SK-N-SH (cell line): ENCODE measurements around the gene CYP26A1. TPM values are rescaled to one million over a fixed set of nuclear protein-coding genes. Genes with fewer than 3 reads are reported as not detected.

Experiments used
- CTCF ChIA-PET: fragments of 300-600, 350-600 bp; formaldehyde crosslinking; extraction: SDS; loops from one replicate; lab custom pipeline; 2021; lab: Yijun Ruan, JAX
- POLR2A ChIA-PET: fragments of 350-600 bp; sonication (Branson Sonifier 250); formaldehyde crosslinking; extraction: SDS; loops from one replicate; lab custom pipeline; 2020; ENCODE audit warnings: antibody characterized with exemption, inconsistent platforms; lab: Yijun Ruan, JAX
- DNase-seq: peaks from one replicate; pipeline ENCODE4 v3.0.0; 2012
- H2AFZ ChIP-seq: fragments of 200-600 bp; sonication (generic); 2 replicates; pipeline ENCODE4 v1.8.1; 2016; ENCODE audit warnings: antibody characterized with exemption, mild to moderate bottlenecking, low read depth
- H3F3A ChIP-seq: fragments of 200-600 bp; sonication (generic); replicated peaks from 2 replicates; pipeline ENCODE3; 2016; ENCODE audit warnings: antibody characterized with exemption, mild to moderate bottlenecking; ENCODE audit not compliant: insufficient read depth
- H3K27ac ChIP-seq, 2 experiments: fragments of 200-500 bp in 1 of 2; fragments of 200-600 bp in 1 of 2; sonication (Bioruptor generic) in 1 of 2; sonication (generic), shearing (Covaris generic) in 1 of 2; 2 replicates each; pipeline versions ENCODE4 v1.5.1 to v1.6.1; 2014 to 2016; ENCODE audit warnings: low read depth in 2 of 2, inconsistent platforms in 1 of 2, low read length in 1 of 2, mild to moderate bottlenecking in 1 of 2, mixed read lengths in 1 of 2
- H3K27me3 ChIP-seq: fragments of 200-600 bp; sonication (generic), shearing (Covaris generic); 2 replicates; pipeline ENCODE4 v1.6.1; 2016; ENCODE audit warnings: mixed run types; ENCODE audit not compliant: insufficient read depth
- H3K36me3 ChIP-seq, 2 experiments: fragments of 200-500 bp in 1 of 2; fragments of 200-600 bp in 1 of 2; sonication (Bioruptor generic) in 1 of 2; sonication (generic) in 1 of 2; replicated peaks in 1 of 2; 2 replicates each; pipeline versions ENCODE3 to v1.5.1; 2014 to 2016; ENCODE audit warnings: low read length in 1 of 2, mild to moderate bottlenecking in 1 of 2; ENCODE audit not compliant: insufficient read depth in 2 of 2, control insufficient read depth in 1 of 2
- H3K4me1 ChIP-seq, 2 experiments: fragments of 200-500 bp in 1 of 2; fragments of 200-600 bp in 1 of 2; sonication (Bioruptor generic) in 1 of 2; sonication (generic), shearing (Covaris generic) in 1 of 2; 2 replicates each; pipeline versions ENCODE4 v1.5.1 to v1.6.1; 2014 to 2016; ENCODE audit warnings: low read depth in 1 of 2, low read length in 1 of 2, mixed run types in 1 of 2; ENCODE audit not compliant: insufficient read depth in 2 of 2, control insufficient read depth in 1 of 2
- H3K4me2 ChIP-seq: fragments of 200-600 bp; sonication (generic), shearing (Covaris generic); 2 replicates; pipeline ENCODE4 v1.6.1; 2017; ENCODE audit warnings: mixed run types
- H3K4me3 ChIP-seq, 2 experiments: fragments of 200-500 bp in 1 of 2; fragments of 200-600 bp in 1 of 2; sonication (Bioruptor generic) in 1 of 2; sonication (generic), shearing (Covaris generic) in 1 of 2; 2 replicates each; pipeline versions ENCODE4 v1.5.1 to v1.8.1; 2014 to 2016; ENCODE audit warnings: low read depth in 2 of 2, inconsistent platforms in 1 of 2, low read length in 1 of 2, mild to moderate bottlenecking in 1 of 2, mixed read lengths in 1 of 2, moderate library complexity in 1 of 2
- H3K79me2 ChIP-seq: fragments of 200-600 bp; sonication (generic); 2 replicates; pipeline ENCODE4 v1.8.1; 2017; ENCODE audit warnings: mild to moderate bottlenecking; ENCODE audit not compliant: insufficient read depth
- H3K9ac ChIP-seq: fragments of 200-600 bp; sonication (generic); 2 replicates; pipeline ENCODE4 v1.6.1; 2017; ENCODE audit warnings: mixed run types
- H3K9me2 ChIP-seq: fragments of 200-600 bp; sonication (generic); 2 replicates; pipeline ENCODE4 v1.6.1; 2017; ENCODE audit warnings: mixed run types
- H3K9me3 ChIP-seq: fragments of 200-600 bp; sonication (generic); 2 replicates; pipeline ENCODE4 v1.6.1; 2017; ENCODE audit warnings: mixed run types, mild to moderate bottlenecking, moderate library complexity
- H4K20me1 ChIP-seq: fragments of 200-600 bp; sonication (generic); 2 replicates; pipeline ENCODE4 v1.6.1; 2017; ENCODE audit warnings: mild to moderate bottlenecking, mixed run types; ENCODE audit not compliant: insufficient read depth
- EZH2phosphoT487 ChIP-seq: fragments of 200-600 bp; sonication (generic); IDR thresholded peaks from 2 replicates; pipeline ENCODE4 v1.6.1; 2017; ENCODE audit warnings: low read depth, mixed run types, mild to moderate bottlenecking, antibody characterized with exemption, moderate library complexity, borderline replicate concordance
- FOSL2 ChIP-seq: IDR thresholded peaks from 2 replicates; pipeline ENCODE4 v1.4.0; 2012; ENCODE audit warnings: low read depth, mild to moderate bottlenecking, moderate library complexity, borderline replicate concordance
- GABPA ChIP-seq: IDR thresholded peaks from 2 replicates; pipeline ENCODE4 v1.4.0; 2012; ENCODE audit warnings: low read depth, mild to moderate bottlenecking
- NFIC ChIP-seq: IDR thresholded peaks from 2 replicates; pipeline ENCODE4 v1.4.0; 2012; ENCODE audit warnings: borderline replicate concordance
- NRF1 ChIP-seq: IDR thresholded peaks from 2 replicates; pipeline ENCODE4 v1.6.1; 2012; ENCODE audit warnings: low read depth, mild to moderate bottlenecking, low read length
- RXRA ChIP-seq: IDR thresholded peaks from 2 replicates; pipeline ENCODE4 v1.4.0; 2012; ENCODE audit warnings: low read depth, mild to moderate bottlenecking, borderline replicate concordance
- ZBTB33 ChIP-seq: IDR thresholded peaks from 2 replicates; pipeline ENCODE4 v1.4.0; 2012; ENCODE audit warnings: low read depth, borderline replicate concordance
- WGBS: methylation state at CpG from one replicate; pipeline ENCODE4 v1.1.6; 2017; ENCODE audit warnings: low lambda C conversion rate; 5-methylcytosine and 5-hydroxymethylcytosine counted together
- polyA plus RNA-seq, 3 experiments: library from polyadenylated mRNA; depleted of rRNA; stranded (reverse); fragments of >200 nt; gene quantifications; 2 replicates each; pipeline ENCODE4 v1.2.3, GENCODE V29; 2012

Gene CYP26A1
- polyA plus RNA-seq, 1 of the 3 experiments (the other 2 are of a cell fraction) = not detected

- H3K27ac ChIP-seq = no peak overlapping the region
- H3K27me3 ChIP-seq = peaks cover 43% of the 10 kb centered on the region
- POLR2A ChIA-PET = no interaction called here
- TF ChIP-seq FOSL2 = no peak
- TF ChIP-seq, all 33 proteins: peak for 0
- Histone ChIP-seq H3K9me2 (no peaks in the 10 kb centered on the region), H4K20me1 (no peaks in the 10 kb centered on the region), H3F3A (peaks cover 4% of the 10 kb centered on the region), H3K4me2 (no peak overlapping the region), H3K9me3 (no peaks in the 10 kb centered on the region), H3K4me1 (peaks cover 0 to 38% of the 10 kb centered on the region in 2 experiments; a peak in 1 of 4 replicates), H3K9ac (no peak overlapping the region), H3K79me2 (no peaks in the 10 kb centered on the region), H3K36me3 (no peaks in the 10 kb centered on the region), H2AFZ (no peak overlapping the region), H3K4me3 (no peak overlapping the region)
- 64% methylated on average over 2 of the region's 2 CpGs for WGBS
- CTCF ChIA-PET = interaction anchor here (1.1 to 8.6 kb wide), 11 partner anchors 12 to 299 kb away, joined by 3 to 69 read pairs (median 7); partner anchors contain the start of gene CYP26C1
- DNase-seq = no peak
Measured at GRCh38 chr10:93076871-93077270, 3.2 kb downstream of the CYP26A1 start.

GRCh38 chr10:93077860-93078337, 4.2 kb downstream of the CYP26A1 start:
- TF ChIP-seq ZBTB33 = no peak
- TF ChIP-seq EZH2phosphoT487 = no peak
- TF ChIP-seq RXRA = no peak
- no peak for TF ChIP-seq GABPA
- no peak for TF ChIP-seq NRF1
- TF ChIP-seq NFIC = no peak
- no peak overlapping the region for H2AFZ ChIP-seq
- no peak overlapping the region for H3K4me3 ChIP-seq
- peaks cover 4% of the 10 kb centered on the region for H3F3A ChIP-seq
- H3K9ac ChIP-seq = no peak overlapping the region
- H3K9me3 ChIP-seq = no peaks in the 10 kb centered on the region
- H3K36me3 ChIP-seq = no peaks in the 10 kb centered on the region
- WGBS = 68% methylated on average over 5 of the region's 5 CpGs
- H3K4me1 ChIP-seq = peaks cover 0 to 30% of the 10 kb centered on the region in 2 experiments; a peak in 1 of 4 replicates
- H3K27me3 ChIP-seq = peaks cover 33% of the 10 kb centered on the region
- H3K27ac ChIP-seq = no peak overlapping the region
- no peaks in the 10 kb centered on the region for H4K20me1 ChIP-seq
- H3K79me2 ChIP-seq = no peaks in the 10 kb centered on the region
- ChIA-PET CTCF (interaction anchor here (1.1 to 8.6 kb wide), 9 partner anchors 13 to 298 kb away, joined by 3 to 69 read pairs (median 7); partner anchors contain the start of gene CYP26C1), POLR2A (no interaction called here)
- no peak for DNase-seq
- H3K4me2 ChIP-seq = no peak overlapping the region
- H3K9me2 ChIP-seq = no peaks in the 10 kb centered on the region
